ENCODE data around the gene CCT7.

CCT7 gene

GRCh38 chr2:73279852-73280251, 45.7 kb downstream of the CCT7 start:
- H3K79me2 ChIP-seq, result no peaks in the 10 kb centered on the region
- H3K4me3 ChIP-seq (ENCODE audit: low read depth, low read length), result no peak overlapping the region
- no peaks in the 10 kb centered on the region for H3K36me3 ChIP-seq (ENCODE audit: control insufficient read depth, insufficient read depth, low read length)
- H3K9me3 ChIP-seq (ENCODE audit: control insufficient read depth, low read length), result no peaks in the 10 kb centered on the region
- no peaks in the 10 kb centered on the region for H3K27me3 ChIP-seq (ENCODE audit: control insufficient read depth, insufficient read depth, low read length)
- H3K4me1 ChIP-seq, result peaks cover 8% of the 10 kb centered on the region
- no peak overlapping the region for H2AFZ ChIP-seq
- no peak overlapping the region for H3K27ac ChIP-seq
- no peak overlapping the region for H3K4me2 ChIP-seq (ENCODE audit: low read length)
- no peak overlapping the region for H3K9ac ChIP-seq
- no peak for TF ChIP-seq CTCF (IDR thresholded peaks at IDR 0.05)

GRCh38 chr2:73281244-73281643, 47.1 kb downstream of the CCT7 start:
- Histone ChIP-seq H3K9me3 (ENCODE audit: control insufficient read depth, low read length) (no peaks in the 10 kb centered on the region), H3K4me1 (peaks cover 12% of the 10 kb centered on the region), H3K4me3 (ENCODE audit: low read depth, low read length) (no peak overlapping the region), H3K79me2 (no peaks in the 10 kb centered on the region), H3K4me2 (ENCODE audit: low read length) (no peak overlapping the region), H2AFZ (no peak overlapping the region), H3K36me3 (ENCODE audit: control insufficient read depth, insufficient read depth, low read length) (no peaks in the 10 kb centered on the region), H3K9ac (no peak overlapping the region), H3K27ac (no peak overlapping the region), H3K27me3 (ENCODE audit: control insufficient read depth, insufficient read depth, low read length) (no peaks in the 10 kb centered on the region)
- TF ChIP-seq CTCF (IDR thresholded peaks at IDR 0.05), result no peak

GRCh38 chr2:73282924-73283544, 48.9 kb downstream of the CCT7 start:
- TF ChIP-seq CTCF (IDR thresholded peaks at IDR 0.05), result no peak
- no peaks in the 10 kb centered on the region for H3K27me3 ChIP-seq (ENCODE audit: control insufficient read depth, insufficient read depth, low read length)
- H3K4me3 ChIP-seq (ENCODE audit: low read depth, low read length), result no peak overlapping the region
- H3K9me3 ChIP-seq (ENCODE audit: control insufficient read depth, low read length), result no peaks in the 10 kb centered on the region
- H3K27ac ChIP-seq, result peak overlapping the region; percentile 43
- peaks cover 12% of the 10 kb centered on the region for H3K4me1 ChIP-seq
- H3K9ac ChIP-seq, result no peak overlapping the region
- H2AFZ ChIP-seq, result peak overlapping the region; percentile 93
- peak overlapping the region; percentile 73 for H3K4me2 ChIP-seq (ENCODE audit: low read length)
- H3K79me2 ChIP-seq, result no peaks in the 10 kb centered on the region
- H3K36me3 ChIP-seq (ENCODE audit: control insufficient read depth, insufficient read depth, low read length), result no peaks in the 10 kb centered on the region

- Histone ChIP-seq H3K79me2 (no peaks in the 10 kb centered on the region), H3K9me3 (ENCODE audit: control insufficient read depth, low read length) (no peaks in the 10 kb centered on the region), H3K27ac (peak overlapping the region; percentile 43), H3K9ac (peak overlapping the region; percentile 54), H3K4me1 (peaks cover 12% of the 10 kb centered on the region), H3K4me3 (ENCODE audit: low read depth, low read length) (peak overlapping the region; percentile 48), H2AFZ (peak overlapping the region; percentile 93), H3K4me2 (ENCODE audit: low read length) (peak overlapping the region; percentile 73), H3K36me3 (ENCODE audit: control insufficient read depth, insufficient read depth, low read length) (no peaks in the 10 kb centered on the region), H3K27me3 (ENCODE audit: control insufficient read depth, insufficient read depth, low read length) (no peaks in the 10 kb centered on the region)
- no peak for TF ChIP-seq CTCF (IDR thresholded peaks at IDR 0.05)
Measured at GRCh38 chr2:73283545-73284295, 49.6 kb downstream of the CCT7 start.

Data from parathyroid adenoma (tissue), 2 donors.